ENCODE results near the gene RHOBTB1.
"Not testable (repeated sequence)": the region's sequence is repeated elsewhere in the genome, so short reads cannot be mapped to it uniquely, and the experiment has no call there.

The RHOBTB1 gene

GRCh38 chr10:60913071-60913470 is 30.9 kb downstream of the RHOBTB1 start:
- DNase-seq (ENCODE audit: low read depth, low spot score), result no peak

GRCh38 chr10:60911715-60912114 is 32.3 kb downstream of the RHOBTB1 start:
- no peak overlapping the region for H3K4me3 ChIP-seq (ENCODE audit: low read length)
- DNase-seq (ENCODE audit: low read depth, low spot score), result no peak

More at GRCh38 chr10:60913071-60913470, 30.9 kb downstream of the RHOBTB1 start:
- H3K4me3 ChIP-seq (ENCODE audit: low read length), result no peak overlapping the region

- no peak for DNase-seq (ENCODE audit: low read depth, low spot score)
- H3K4me3 ChIP-seq (ENCODE audit: low read length), result no peak overlapping the region
Measured at GRCh38 chr10:60911216-60911615, 32.8 kb downstream of the RHOBTB1 start.

GRCh38 chr10:60910543-60910942 is 33.4 kb downstream of the RHOBTB1 start:
- no peak overlapping the region for H3K4me3 ChIP-seq (ENCODE audit: low read length)
- peak; percentile 50 for DNase-seq (ENCODE audit: low read depth, low spot score)

DNA sequence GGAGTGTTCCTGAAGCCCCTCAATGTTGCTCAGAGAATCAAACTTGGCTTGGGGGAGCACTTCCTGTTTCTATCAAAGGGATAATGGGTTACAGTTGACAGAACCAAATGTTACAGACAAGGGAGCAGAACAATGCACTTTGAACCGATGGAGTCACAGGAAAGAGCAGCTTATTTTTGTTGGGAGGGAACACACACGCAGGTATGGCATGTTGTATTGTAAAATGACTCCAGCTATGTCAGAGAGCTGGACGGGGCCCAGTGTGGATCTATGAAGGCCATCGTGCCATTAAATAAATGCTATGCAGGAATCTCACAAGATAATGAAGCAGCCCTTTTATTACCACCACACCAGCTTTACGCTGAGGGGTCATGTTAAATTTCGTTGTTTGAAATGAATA is 35.1 kb downstream of the RHOBTB1 start:
- H3K4me3 ChIP-seq (ENCODE audit: low read length), result no peak overlapping the region
- no peak for DNase-seq (ENCODE audit: low read depth, low spot score)

GRCh38 chr10:60908031-60908430 is 36.0 kb downstream of the RHOBTB1 start:
- no peak for DNase-seq (ENCODE audit: low read depth, low spot score)
- no peak overlapping the region for H3K4me3 ChIP-seq (ENCODE audit: low read length)

DNA sequence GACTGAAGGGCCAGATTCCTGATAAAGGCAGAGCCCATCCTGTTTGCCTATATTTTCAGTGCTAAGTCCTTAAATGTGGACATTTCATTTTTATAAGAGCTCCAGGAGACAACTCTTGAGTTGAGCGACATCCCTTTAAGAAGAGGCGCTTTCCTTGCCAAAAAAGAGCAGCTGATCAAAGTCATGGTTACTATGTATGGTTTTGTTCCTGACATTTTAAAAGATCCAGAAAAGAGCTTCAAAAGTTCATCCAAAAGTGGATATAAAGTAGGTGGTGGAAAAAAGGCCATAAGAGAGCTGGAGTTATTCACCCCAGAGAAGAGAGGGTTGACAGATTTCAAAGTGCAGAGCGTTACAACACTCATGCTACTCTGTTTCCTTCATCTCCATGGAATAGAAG is 36.7 kb downstream of the RHOBTB1 start:
- H3K4me3 ChIP-seq (ENCODE audit: low read length), result no peak overlapping the region
- no peak for DNase-seq (ENCODE audit: low read depth, low spot score)

GRCh38 chr10:60906825-60907224 is 37.2 kb downstream of the RHOBTB1 start:
- not testable (repeated sequence) for DNase-seq (ENCODE audit: low read depth, low spot score); H3K4me3 ChIP-seq (ENCODE audit: low read length)

DNA sequence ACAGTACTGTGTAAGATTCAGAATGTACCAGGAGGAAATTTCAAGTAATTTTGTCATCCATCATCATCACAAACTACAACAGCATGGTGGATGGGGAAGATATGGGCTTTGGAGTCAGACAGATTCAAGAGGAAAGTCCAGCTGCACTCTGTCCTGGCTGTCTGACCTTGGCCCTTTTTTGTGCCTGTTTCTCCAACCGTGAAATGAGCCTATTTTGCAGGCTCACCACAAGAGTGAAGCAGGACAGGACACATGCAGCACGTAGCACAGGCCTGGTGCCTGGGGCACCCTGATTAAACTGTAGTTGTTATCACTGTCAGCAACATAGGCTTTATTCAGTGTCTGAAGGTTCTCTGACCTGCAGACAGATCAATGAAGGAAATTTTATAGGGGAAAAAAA is 37.6 kb downstream of the RHOBTB1 start:
- DNase-seq (ENCODE audit: low read depth, low spot score), result no peak
- H3K4me3 ChIP-seq (ENCODE audit: low read length), result no peak overlapping the region

- no peak for DNase-seq (ENCODE audit: low read depth, low spot score)
- H3K4me3 ChIP-seq (ENCODE audit: low read length), result no peak overlapping the region
Measured at GRCh38 chr10:60905580-60905979, 38.4 kb downstream of the RHOBTB1 start.

- DNase-seq (ENCODE audit: low read depth, low spot score), result no peak
- H3K4me3 ChIP-seq (ENCODE audit: low read length), result no peak overlapping the region
Measured at GRCh38 chr10:60903096-60903495, 40.9 kb downstream of the RHOBTB1 start.

DNA sequence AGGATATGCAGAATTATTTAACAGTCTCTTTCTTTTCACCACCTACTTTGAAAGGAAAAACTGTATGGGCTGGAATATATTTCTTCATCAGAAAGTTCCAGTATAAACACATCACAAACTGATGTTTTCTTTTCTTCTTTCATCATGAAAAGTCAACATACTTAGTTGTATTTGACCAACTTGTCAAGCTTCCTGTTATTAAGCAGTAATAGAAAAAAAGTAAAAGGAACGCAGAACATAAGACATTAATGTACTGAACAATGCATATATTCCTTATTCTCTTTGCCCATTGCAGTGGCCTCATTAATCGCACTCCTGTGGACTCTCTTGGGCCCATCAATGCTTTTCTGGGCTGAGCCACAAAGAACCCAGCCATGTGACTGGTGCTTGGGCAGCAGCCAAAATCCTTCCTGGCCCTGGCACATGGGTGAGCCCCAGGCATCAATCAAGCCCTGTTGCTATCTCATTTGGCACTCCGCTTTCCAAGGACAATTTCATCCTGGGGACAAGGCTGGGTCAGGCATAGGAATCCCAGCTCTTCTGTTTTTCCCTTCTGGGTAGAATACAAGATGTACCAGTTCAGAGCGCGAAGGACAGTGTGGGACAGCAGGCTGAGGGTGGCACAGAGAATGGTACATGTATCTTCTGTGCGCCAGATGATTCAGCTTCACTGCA is 42.3 kb downstream of the RHOBTB1 start:
- DNase-seq (ENCODE audit: low read depth, low spot score), result no peak

DNA sequence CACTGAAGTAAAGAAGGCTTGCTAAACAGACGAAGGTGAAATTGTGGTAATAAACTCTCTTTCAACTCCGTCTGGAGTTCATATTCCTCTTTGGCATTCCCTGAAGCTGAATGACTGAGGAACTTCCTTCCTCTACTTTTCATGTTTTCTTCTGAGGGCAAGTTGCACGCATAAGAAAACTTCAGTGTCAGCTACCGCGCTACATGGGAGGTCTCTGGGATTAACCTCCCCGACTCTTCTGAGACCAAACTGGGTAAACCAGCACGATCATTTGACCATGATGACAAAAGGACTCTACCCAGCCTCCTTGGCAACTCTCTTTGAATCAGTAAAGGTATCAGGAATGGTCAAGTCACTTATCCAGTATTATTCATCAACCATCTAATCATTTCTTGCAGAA is 44.7 kb downstream of the RHOBTB1 start:
- no peak overlapping the region for H3K4me3 ChIP-seq (ENCODE audit: low read length)
- no peak for DNase-seq (ENCODE audit: low read depth, low spot score)

More for the DNA sequence above, 42.3 kb downstream of the RHOBTB1 start:
- H3K4me3 ChIP-seq (ENCODE audit: low read length), result no peak overlapping the region

DNA sequence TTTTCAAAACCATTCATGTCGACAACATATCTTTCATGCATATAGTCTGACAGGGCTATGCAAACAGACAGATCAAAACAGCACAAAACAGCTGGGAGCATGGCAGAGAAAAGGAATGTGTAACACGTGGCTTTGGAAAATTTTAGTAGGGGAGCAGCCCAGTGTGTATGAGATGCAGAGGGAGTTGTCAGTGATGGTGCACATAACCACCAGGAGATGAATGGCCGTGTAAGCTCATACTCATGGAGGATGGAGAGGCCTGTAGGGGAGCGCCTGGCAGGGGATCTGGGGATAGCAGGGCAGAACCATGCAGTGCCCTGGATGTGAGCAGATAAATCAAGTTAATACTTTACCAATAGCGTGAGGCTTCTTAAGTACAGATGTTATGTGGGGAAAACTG is 45.7 kb downstream of the RHOBTB1 start:
- H3K4me3 ChIP-seq (ENCODE audit: low read length), result no peak overlapping the region
- no peak for DNase-seq (ENCODE audit: low read depth, low spot score)

DNA sequence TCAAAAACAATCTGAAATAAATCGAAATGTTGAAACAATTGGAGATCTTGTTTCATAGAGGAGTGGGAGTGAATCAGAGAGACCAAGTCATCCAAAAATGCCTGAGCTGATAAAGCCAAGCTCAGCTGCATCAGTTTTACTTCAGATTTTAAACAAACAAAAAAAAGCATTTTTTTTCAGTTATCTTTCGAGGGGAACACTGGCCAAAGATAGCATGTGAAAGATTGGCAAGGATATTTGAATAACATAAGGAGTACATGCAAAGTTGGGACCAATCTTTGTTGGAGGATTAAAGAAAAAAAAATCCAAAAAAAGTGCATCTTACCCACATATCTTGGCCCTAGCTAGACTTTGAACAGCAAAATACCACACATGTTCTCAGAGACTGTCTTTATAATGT is 47.2 kb downstream of the RHOBTB1 start:
- no peak overlapping the region for H3K4me3 ChIP-seq (ENCODE audit: low read length)
- DNase-seq (ENCODE audit: low read depth, low spot score), result no peak

- no peak for DNase-seq (ENCODE audit: low read depth, low spot score)
- no peak overlapping the region for H3K4me3 ChIP-seq (ENCODE audit: low read length)
Measured at GRCh38 chr10:60896033-60896432, 48.0 kb downstream of the RHOBTB1 start.

DNA sequence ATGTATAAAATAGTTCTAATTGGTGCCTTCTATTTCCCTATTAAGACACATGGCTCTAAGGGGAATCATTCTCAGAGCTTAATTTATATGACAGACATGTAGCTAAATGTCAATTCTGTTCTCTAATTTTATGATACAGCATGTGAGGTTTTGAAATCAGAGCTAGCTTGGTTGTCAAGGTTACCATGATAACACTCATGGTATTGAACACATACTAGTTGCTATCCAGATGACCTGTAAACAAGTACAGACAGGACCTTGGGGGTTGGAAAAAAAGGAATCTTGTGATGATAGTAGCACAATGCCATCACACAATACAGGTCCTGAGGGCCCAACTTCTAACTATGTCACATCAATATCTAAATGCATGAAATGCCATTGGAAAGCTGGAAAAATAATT is 49.2 kb downstream of the RHOBTB1 start:
- H3K4me3 ChIP-seq (ENCODE audit: low read length), result no peak overlapping the region
- DNase-seq (ENCODE audit: low read depth, low spot score), result no peak

DNA sequence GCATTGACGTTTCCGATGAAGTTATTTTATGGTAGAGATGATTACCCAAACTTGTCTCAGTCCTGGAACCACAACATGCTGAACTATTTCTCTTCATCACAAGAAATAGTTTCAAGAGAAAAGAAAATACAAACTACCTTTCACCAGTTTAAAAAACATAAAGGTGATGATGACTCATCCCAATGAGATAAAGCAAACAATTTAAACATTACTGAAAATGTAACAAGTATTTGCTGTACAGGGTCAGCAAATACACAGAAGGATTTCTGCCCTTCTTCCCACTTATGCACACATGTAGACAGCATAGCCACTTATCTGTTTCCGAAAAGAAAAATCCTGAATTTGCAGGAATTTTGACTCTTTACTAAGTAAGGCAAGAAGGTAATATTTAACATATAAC is 50.8 kb downstream of the RHOBTB1 start:
- H3K4me3 ChIP-seq (ENCODE audit: low read length), result no peak overlapping the region
- no peak for DNase-seq (ENCODE audit: low read depth, low spot score)

GRCh38 chr10:60892571-60892970 is 51.4 kb downstream of the RHOBTB1 start:
- DNase-seq (ENCODE audit: low read depth, low spot score), result no peak
- no peak overlapping the region for H3K4me3 ChIP-seq (ENCODE audit: low read length)

DNA sequence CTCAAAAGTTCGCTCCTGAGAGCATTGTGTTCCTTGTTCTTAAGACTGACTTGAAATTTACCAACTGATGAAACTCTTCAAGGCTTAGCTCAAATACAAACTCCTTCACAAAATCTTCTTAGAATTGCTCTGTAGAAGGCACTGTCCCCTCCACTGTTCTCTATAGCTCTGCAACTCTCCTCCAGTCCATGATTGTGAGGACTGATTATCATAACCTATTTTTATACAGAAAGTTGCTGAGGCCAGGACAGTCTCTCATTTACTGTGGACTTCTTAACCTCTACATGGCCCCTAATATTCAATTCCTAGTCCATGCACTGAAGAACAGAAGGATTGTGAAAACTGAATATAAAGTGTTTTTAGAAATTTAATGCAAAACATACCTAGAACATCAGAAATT is 53.2 kb downstream of the RHOBTB1 start:
- H3K4me3 ChIP-seq (ENCODE audit: low read length), result no peak overlapping the region
- DNase-seq (ENCODE audit: low read depth, low spot score), result no peak

DNA sequence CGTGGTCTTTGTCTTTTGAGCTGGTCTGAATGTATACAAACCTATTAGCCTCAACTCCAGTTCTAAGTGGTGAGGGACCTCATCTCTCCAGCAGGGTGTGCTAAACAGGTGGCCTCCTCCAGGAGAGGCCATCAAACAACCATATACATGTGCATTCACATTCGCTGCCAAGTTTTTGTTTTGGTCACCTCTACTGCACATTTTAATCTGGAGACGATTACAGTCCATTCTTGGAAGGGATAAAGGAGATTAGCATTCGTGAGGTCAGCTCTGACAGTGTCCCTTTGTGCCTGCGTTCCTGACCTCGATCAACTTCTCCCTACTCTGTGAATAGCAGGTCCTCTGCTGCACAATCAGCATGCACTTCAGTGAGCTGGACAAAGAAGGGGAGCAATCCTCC is 60.8 kb downstream of the RHOBTB1 start:
- peak; percentile 7 for DNase-seq (ENCODE audit: low read depth, low spot score)
- no peak overlapping the region for H3K4me3 ChIP-seq (ENCODE audit: low read length)
